Spleen (tissue), 7 donors: ENCODE results near the gene PTTG1IP.
A peak's percentile ranks its signal among the peaks of the same experiment; 100 is the strongest.

ENCODE experiments used
- CTCF ChIP-seq, 11 experiments: fragments of 200-600 bp in 7 of 11; fragments of 450-650 bp in 4 of 11; sonication (generic) in 4 of 11; IDR thresholded peaks in 8 of 11; conservative IDR thresholded peaks in 3 of 11; 1 replicate in 7 of 11; 2 replicates in 4 of 11; pipeline versions ENCODE4 v1.4.0 to v1.8.0; 2016 to 2021; ENCODE audit warnings: antibody characterized with exemption in 11 of 11, inconsistent platforms in 4 of 11, mild to moderate bottlenecking in 1 of 11
- POLR2A ChIP-seq, 3 donors: fragments of 450-650 bp; IDR thresholded peaks; one replicate each; pipeline ENCODE4 v1.5.1; 2017; ENCODE audit warnings: antibody characterized with exemption in 3 of 3, mild to moderate bottlenecking in 1 of 3
- POLR2AphosphoS5 ChIP-seq, 3 donors: sonication (generic); formaldehyde crosslinking; IDR thresholded peaks; one replicate each; pipeline ENCODE4 v1.5.1; 2017; ENCODE audit warnings: antibody characterized with exemption in 3 of 3
- donor health status: DM: no; HTN: no; CAD: no; lungs with moderate emphysema.
- donor health status: DM: no; HTN: no; CAD: no.
- donor health status: DM: no; HTN: no; CAD: no.

- no peak for TF ChIP-seq CTCF (IDR thresholded peaks at IDR 0.05 in 8 of 11, conservative IDR thresholded peaks at IDR 0.05 in 3 of 11)
- TF ChIP-seq POLR2A (IDR thresholded peaks at IDR 0.05): no peak
- TF ChIP-seq POLR2AphosphoS5 (IDR thresholded peaks at IDR 0.05): peak in 1 of 3 donors; percentile 60
Measured at GRCh38 chr21:44893278-44893556, 19.7 kb upstream of the PTTG1IP start.
